ENCODE measurements around the gene PACRG.

PACRG gene

GRCh38 chr6:162951164-162951743 is 223.5 kb downstream of the PACRG start:
- no peak overlapping the region for H3K4me3 ChIP-seq (ENCODE audit: low read depth, low read length)
- DNase-seq (ENCODE audit: low read depth), result no peak
- TF ChIP-seq, protein P1, sequence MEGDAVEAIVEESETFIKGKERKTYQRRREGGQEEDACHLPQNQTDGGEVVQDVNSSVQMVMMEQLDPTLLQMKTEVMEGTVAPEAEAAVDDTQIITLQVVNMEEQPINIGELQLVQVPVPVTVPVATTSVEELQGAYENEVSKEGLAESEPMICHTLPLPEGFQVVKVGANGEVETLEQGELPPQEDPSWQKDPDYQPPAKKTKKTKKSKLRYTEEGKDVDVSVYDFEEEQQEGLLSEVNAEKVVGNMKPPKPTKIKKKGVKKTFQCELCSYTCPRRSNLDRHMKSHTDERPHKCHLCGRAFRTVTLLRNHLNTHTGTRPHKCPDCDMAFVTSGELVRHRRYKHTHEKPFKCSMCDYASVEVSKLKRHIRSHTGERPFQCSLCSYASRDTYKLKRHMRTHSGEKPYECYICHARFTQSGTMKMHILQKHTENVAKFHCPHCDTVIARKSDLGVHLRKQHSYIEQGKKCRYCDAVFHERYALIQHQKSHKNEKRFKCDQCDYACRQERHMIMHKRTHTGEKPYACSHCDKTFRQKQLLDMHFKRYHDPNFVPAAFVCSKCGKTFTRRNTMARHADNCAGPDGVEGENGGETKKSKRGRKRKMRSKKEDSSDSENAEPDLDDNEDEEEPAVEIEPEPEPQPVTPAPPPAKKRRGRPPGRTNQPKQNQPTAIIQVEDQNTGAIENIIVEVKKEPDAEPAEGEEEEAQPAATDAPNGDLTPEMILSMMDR (IDR thresholded peaks at IDR 0.05; ENCODE audit: insufficient read depth, low read depth, low read length, missing control alignments), result no peak

GRCh38 chr6:162952423-162952822 is 224.6 kb downstream of the PACRG start:
- no peak overlapping the region for H3K4me3 ChIP-seq (ENCODE audit: low read depth, low read length)
- DNase-seq (ENCODE audit: low read depth), result no peak
- TF ChIP-seq, protein P1 (IDR thresholded peaks at IDR 0.05; ENCODE audit: insufficient read depth, low read depth, low read length, missing control alignments), result no peak

GRCh38 chr6:162957062-162957461 is 229.3 kb downstream of the PACRG start:
- DNase-seq (ENCODE audit: low read depth), result no peak
- TF ChIP-seq, protein P1 (IDR thresholded peaks at IDR 0.05; ENCODE audit: insufficient read depth, low read depth, low read length, missing control alignments), result no peak

GRCh38 chr6:162960679-162961457 is 233.1 kb downstream of the PACRG start:
- no peak for DNase-seq (ENCODE audit: low read depth)
- TF ChIP-seq, protein P1 (IDR thresholded peaks at IDR 0.05; ENCODE audit: insufficient read depth, low read depth, low read length, missing control alignments), result no peak
- no peak overlapping the region for H3K4me3 ChIP-seq (ENCODE audit: low read depth, low read length)

More at GRCh38 chr6:162957062-162957461, 229.3 kb downstream of the PACRG start:
- no peak overlapping the region for H3K4me3 ChIP-seq (ENCODE audit: low read depth, low read length)

- no peak for DNase-seq (ENCODE audit: low read depth)
- TF ChIP-seq, protein P1 (IDR thresholded peaks at IDR 0.05; ENCODE audit: insufficient read depth, low read depth, low read length, missing control alignments), result no peak
Measured at GRCh38 chr6:162962093-162962492, 234.3 kb downstream of the PACRG start.

GRCh38 chr6:162963861-162964260 is 236.1 kb downstream of the PACRG start:
- no peak overlapping the region for H3K4me3 ChIP-seq (ENCODE audit: low read depth, low read length)
- TF ChIP-seq, protein P1 (IDR thresholded peaks at IDR 0.05; ENCODE audit: insufficient read depth, low read depth, low read length, missing control alignments), result no peak
- no peak for DNase-seq (ENCODE audit: low read depth)

More at GRCh38 chr6:162962093-162962492, 234.3 kb downstream of the PACRG start:
- H3K4me3 ChIP-seq (ENCODE audit: low read depth, low read length), result no peak overlapping the region
